ENCODE measurements around the gene RAD21L1. TPM values are rescaled to one million over a fixed set of nuclear protein-coding genes. Genes with fewer than 3 reads are reported as not detected.

RAD21L1 gene
- total and polyA plus RNA-seq, 2 donors (not counting 3 experiments of a cell fraction or from before 2014, with no cell fraction given): 0.06 TPM; not detected in 1

GRCh38 chr20:1199212-1199873 lies 26.5 kb upstream of the RAD21L1 start:
- dilution Hi-C loops (cut with MboI; ENCODE audit: extremely low pct_ligation_motif_present, low sequenced_read_pairs): no loop called here
- CTCF ChIA-PET: interaction anchor here (1.0 to 2.2 kb wide), 5 partner anchors 14 to 305 kb away, joined by 3 to 7 read pairs (median 5); partner anchors contain the start of gene TMEM74B
- H3K4me1 ChIP-seq (ENCODE audit: control insufficient read depth, extremely low read depth, insufficient read depth, low read length): no peaks in the 10 kb centered on the region

More at GRCh38 chr20:1199212-1199873, 26.5 kb upstream of the RAD21L1 start:
- intact Hi-C loops (cut with micrococcal nuclease): no loop called here
- no peak for TF ChIP-seq CTCF (IDR thresholded peaks at IDR 0.05; ENCODE audit: extremely low read depth in 1 of 2, insufficient read depth in 1 of 2, low read depth in 1 of 2, low read length in 2 of 2)
- TF ChIP-seq FOS (IDR thresholded peaks at IDR 0.05; ENCODE audit: borderline replicate concordance, insufficient read depth, low read length): no peak
- no peak for TF ChIP-seq GATA2 (IDR thresholded peaks at IDR 0.05; ENCODE audit: insufficient read depth, insufficient read length, low read depth, low read length)
- no peak for TF ChIP-seq POLR2AphosphoS5 (IDR thresholded peaks at IDR 0.05; ENCODE audit: insufficient read depth, low read depth, low read length)
- TF ChIP-seq POLR2A (IDR thresholded peaks at IDR 0.05; ENCODE audit: low read depth, low read length): no peak
- TF ChIP-seq JUN (IDR thresholded peaks at IDR 0.05; ENCODE audit: borderline replicate concordance, insufficient read depth, insufficient read length, low read depth): no peak
- no peak for TF ChIP-seq MYC (IDR thresholded peaks at IDR 0.05; ENCODE audit: low read depth, low read length)
- TF ChIP-seq EZH2 (IDR thresholded peaks at IDR 0.05; ENCODE audit: borderline replicate concordance, low read depth, low read length, severe bottlenecking): no peak
- TF ChIP-seq MAX (IDR thresholded peaks at IDR 0.05; ENCODE audit: insufficient read depth, insufficient read length): no peak
- POLR2A ChIA-PET: no interaction called here
- no peaks in the 10 kb centered on the region for H3K9me1 ChIP-seq (replicated peaks; ENCODE audit: control insufficient read depth, extremely low read depth, insufficient read depth, low read length)
- no peak overlapping the region for H3K4me2 ChIP-seq (ENCODE audit: insufficient read depth, low read length)
- peaks cover 10% of the 10 kb centered on the region in 2 experiments for H3K27me3 ChIP-seq (ENCODE audit: control insufficient read depth in 2 of 2, insufficient read depth in 2 of 2, low read length in 2 of 2)
- DNase-seq (ENCODE audit: low read depth, low spot score): no peak
- H3K79me2 ChIP-seq (ENCODE audit: control insufficient read depth, insufficient read depth, low read length): no peaks in the 10 kb centered on the region
- no TSS peak for BruUV-seq (replicated peaks)
- no peaks in the 10 kb centered on the region for H4K20me1 ChIP-seq (replicated peaks; ENCODE audit: control insufficient read depth, extremely low read depth, insufficient read depth, low read length)
- H3K9me3 ChIP-seq (replicated peaks; ENCODE audit: control insufficient read depth, insufficient read depth, low read length): no peaks in the 10 kb centered on the region
- peak; percentile 33 for FAIRE-seq
- H3K36me3 ChIP-seq (ENCODE audit: control insufficient read depth in 2 of 2, extremely low read depth in 1 of 2, insufficient read depth in 2 of 2, low read length in 2 of 2): no peaks in the 10 kb centered on the region
- no peak overlapping the region for H3K4me3 ChIP-seq (replicated peaks in 1 of 3; ENCODE audit: insufficient read depth in 1 of 3, low read depth in 1 of 3, low read length in 3 of 3)
- no peak overlapping the region for H3K27ac ChIP-seq (ENCODE audit: insufficient read depth, low read depth, low read length)
- no peak overlapping the region for H3K9ac ChIP-seq (replicated peaks; ENCODE audit: extremely low read depth, insufficient read depth, low read length)
- no peak overlapping the region for H2AFZ ChIP-seq (ENCODE audit: low read depth, low read length)
